GM19238 (cell line): ENCODE measurements around the gene NIM1K.
"Not testable (repeated sequence)": the region's sequence is repeated elsewhere in the genome, so short reads cannot be mapped to it uniquely, and the experiment has no call there.

Source experiments
- DNase-seq: peaks from one replicate; pipeline ENCODE4 v3.0.0; 2011; ENCODE audit warnings: low spot score; ENCODE audit not compliant: insufficient read length

NIM1K gene

GRCh38 chr5:43227655-43228054, 35.6 kb downstream of the NIM1K start:
- DNase-seq, result no peak

- DNase-seq, result no peak
These were observed 38.7 kb downstream of the NIM1K start for GRCh38 chr5:43230707-43231106.

GRCh38 chr5:43231977-43232376, 40.0 kb downstream of the NIM1K start:
- no peak for DNase-seq

- DNase-seq, result no peak
These were observed 41.2 kb downstream of the NIM1K start for GRCh38 chr5:43232943-43233833.

- no peak for DNase-seq
These were observed 41.9 kb downstream of the NIM1K start for GRCh38 chr5:43233946-43234345.

- no peak for DNase-seq
These were observed 44.8 kb downstream of the NIM1K start for GRCh38 chr5:43236653-43237355.

- no peak for DNase-seq
These were observed 50.2 kb downstream of the NIM1K start for GRCh38 chr5:43242196-43242595.

GRCh38 chr5:43243270-43243669, 51.2 kb downstream of the NIM1K start:
- DNase-seq, result no peak

GRCh38 chr5:43244823-43245565, 53.0 kb downstream of the NIM1K start:
- no peak for DNase-seq

- no peak for DNase-seq
These were observed 53.8 kb downstream of the NIM1K start for GRCh38 chr5:43245724-43246385.

GRCh38 chr5:43251754-43252153, 59.7 kb downstream of the NIM1K start:
- no peak for DNase-seq

- DNase-seq, result no peak
These were observed 63.7 kb downstream of the NIM1K start for GRCh38 chr5:43255704-43256103.

GRCh38 chr5:43256261-43256966, 64.4 kb downstream of the NIM1K start:
- no peak for DNase-seq

GRCh38 chr5:43258116-43258515, 66.1 kb downstream of the NIM1K start:
- no peak for DNase-seq

GRCh38 chr5:43262269-43262668, 70.2 kb downstream of the NIM1K start:
- not testable (repeated sequence) for DNase-seq

- DNase-seq, result no peak
These were observed 76.3 kb downstream of the NIM1K start for GRCh38 chr5:43268188-43268820.

GRCh38 chr5:43270645-43271044, 78.6 kb downstream of the NIM1K start:
- DNase-seq, result no peak

GRCh38 chr5:43273552-43273951, 81.5 kb downstream of the NIM1K start:
- no peak for DNase-seq

- no peak for DNase-seq
These were observed 82.5 kb downstream of the NIM1K start for GRCh38 chr5:43274435-43275114.

GRCh38 chr5:43275391-43275790, 83.4 kb downstream of the NIM1K start:
- no peak for DNase-seq
